ENCODE measurements around the gene CEP85L. TPM values are rescaled to one million over a fixed set of nuclear protein-coding genes. Genes with fewer than 3 reads are reported as not detected.
A peak's percentile ranks its signal among the peaks of the same experiment; 100 is the strongest.

Gene CEP85L
- total RNA-seq, 1 donor from 2014 or later = 19.3 TPM

DNA sequence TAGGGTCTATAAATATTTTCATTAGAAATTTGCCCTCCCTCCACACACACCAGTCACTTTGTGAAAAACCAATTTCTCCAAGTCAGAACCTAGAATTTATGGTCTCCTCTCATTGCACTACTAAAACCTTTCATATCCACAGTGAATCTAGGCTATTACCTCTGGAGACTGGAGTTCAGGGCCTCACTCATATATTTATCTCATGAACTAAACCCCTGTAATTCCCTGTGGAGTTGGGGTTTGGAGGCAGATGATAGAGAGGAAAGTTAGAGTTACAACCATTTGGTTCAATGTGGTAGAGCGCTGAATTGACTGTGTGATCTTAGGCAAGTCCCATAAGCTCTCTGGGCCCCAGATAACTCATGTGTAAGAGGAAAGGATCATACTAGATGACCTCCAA is 18.2 kb upstream of the CEP85L start:
- Mint-ChIP-seq H3K27me3 (ENCODE audit: low read depth, unreplicated experiment) (no peaks in the 10 kb centered on the region), H3K27ac (ENCODE audit: unreplicated experiment) (peak overlapping the region; percentile 42), H3K9me3 (ENCODE audit: unreplicated experiment) (no peaks in the 10 kb centered on the region), H3K36me3 (ENCODE audit: low read depth, unreplicated experiment) (no peaks in the 10 kb centered on the region), H3K4me3 (ENCODE audit: unreplicated experiment) (no peak overlapping the region), H3K4me1 (ENCODE audit: low read depth, unreplicated experiment) (peaks cover 19% of the 10 kb centered on the region)
- Histone ChIP-seq H3K9ac (ENCODE audit: low read length) (no peak overlapping the region), H3K4me1 (ENCODE audit: insufficient read depth, low read length) (peaks cover 18% of the 10 kb centered on the region), H4K20me1 (ENCODE audit: insufficient read depth, low read length) (peaks cover 17% of the 10 kb centered on the region), H3K79me2 (ENCODE audit: insufficient read depth, low read length) (peaks cover 41% of the 10 kb centered on the region), H3K4me2 (ENCODE audit: low read length) (peak overlapping the region; percentile 41), H3K27me3 (ENCODE audit: insufficient read depth, low read length) (no peaks in the 10 kb centered on the region), H3K27ac (ENCODE audit: low read depth, low read length) (no peak overlapping the region), H3K36me3 (ENCODE audit: insufficient read depth, low read length) (no peaks in the 10 kb centered on the region), H2AFZ (ENCODE audit: low read depth, low read length) (no peak overlapping the region), H3K4me3 (ENCODE audit: insufficient read depth, low read depth, low read length) (no peak overlapping the region), H3K9me3 (ENCODE audit: insufficient read depth, low read depth, low read length) (no peaks in the 10 kb centered on the region)
- no peak for DNase-seq (ENCODE audit: low read depth)
- FAIRE-seq = no peak
- TF ChIP-seq, protein P1, sequence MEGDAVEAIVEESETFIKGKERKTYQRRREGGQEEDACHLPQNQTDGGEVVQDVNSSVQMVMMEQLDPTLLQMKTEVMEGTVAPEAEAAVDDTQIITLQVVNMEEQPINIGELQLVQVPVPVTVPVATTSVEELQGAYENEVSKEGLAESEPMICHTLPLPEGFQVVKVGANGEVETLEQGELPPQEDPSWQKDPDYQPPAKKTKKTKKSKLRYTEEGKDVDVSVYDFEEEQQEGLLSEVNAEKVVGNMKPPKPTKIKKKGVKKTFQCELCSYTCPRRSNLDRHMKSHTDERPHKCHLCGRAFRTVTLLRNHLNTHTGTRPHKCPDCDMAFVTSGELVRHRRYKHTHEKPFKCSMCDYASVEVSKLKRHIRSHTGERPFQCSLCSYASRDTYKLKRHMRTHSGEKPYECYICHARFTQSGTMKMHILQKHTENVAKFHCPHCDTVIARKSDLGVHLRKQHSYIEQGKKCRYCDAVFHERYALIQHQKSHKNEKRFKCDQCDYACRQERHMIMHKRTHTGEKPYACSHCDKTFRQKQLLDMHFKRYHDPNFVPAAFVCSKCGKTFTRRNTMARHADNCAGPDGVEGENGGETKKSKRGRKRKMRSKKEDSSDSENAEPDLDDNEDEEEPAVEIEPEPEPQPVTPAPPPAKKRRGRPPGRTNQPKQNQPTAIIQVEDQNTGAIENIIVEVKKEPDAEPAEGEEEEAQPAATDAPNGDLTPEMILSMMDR (IDR thresholded peaks at IDR 0.05; ENCODE audit: insufficient read depth, low read depth, low read length) = no peak
- no peak for TF ChIP-seq EZH2 (IDR thresholded peaks at IDR 0.05; ENCODE audit: insufficient read depth, low read length)

DNA sequence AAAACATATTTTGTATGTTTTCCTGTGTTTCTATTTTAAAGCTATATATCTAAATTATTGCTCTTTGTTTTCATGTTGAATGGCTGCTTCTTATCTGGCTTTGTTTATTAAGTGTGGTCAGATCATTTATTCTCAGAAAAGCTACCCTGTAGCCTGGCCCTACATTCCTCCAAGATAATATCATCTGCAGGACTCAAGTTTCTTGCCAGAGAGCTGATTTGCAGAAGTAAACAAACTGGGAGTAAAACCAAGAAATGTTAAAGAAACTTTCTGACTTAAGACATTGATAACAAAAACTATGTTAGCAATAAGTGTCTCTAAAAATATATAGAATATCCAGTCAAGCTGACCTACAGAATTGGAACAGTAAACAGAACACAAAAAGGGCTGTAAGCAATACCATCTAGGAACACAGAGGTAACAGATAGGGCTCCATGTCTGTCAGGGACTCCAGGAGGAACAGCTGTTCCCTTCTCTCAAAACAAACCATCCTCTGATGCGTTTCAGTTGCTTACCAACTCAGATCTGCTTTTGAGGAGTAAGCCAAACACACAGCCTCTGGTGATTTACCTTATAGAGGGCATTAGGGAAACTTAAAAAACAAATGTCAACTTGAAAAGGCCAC is 17.5 kb upstream of the CEP85L start:
- Histone ChIP-seq H3K4me2 (ENCODE audit: low read length) (peak overlapping the region; percentile 41), H3K27me3 (ENCODE audit: insufficient read depth, low read length) (no peaks in the 10 kb centered on the region), H3K79me2 (ENCODE audit: insufficient read depth, low read length) (peaks cover 40% of the 10 kb centered on the region), H3K36me3 (ENCODE audit: insufficient read depth, low read length) (no peaks in the 10 kb centered on the region), H3K9me3 (ENCODE audit: insufficient read depth, low read depth, low read length) (no peaks in the 10 kb centered on the region), H4K20me1 (ENCODE audit: insufficient read depth, low read length) (peaks cover 17% of the 10 kb centered on the region), H3K4me3 (ENCODE audit: insufficient read depth, low read depth, low read length) (no peak overlapping the region), H3K9ac (ENCODE audit: low read length) (peak overlapping the region; percentile 11), H3K27ac (ENCODE audit: low read depth, low read length) (peak overlapping the region; percentile 41), H2AFZ (ENCODE audit: low read depth, low read length) (no peak overlapping the region), H3K4me1 (ENCODE audit: insufficient read depth, low read length) (peaks cover 18% of the 10 kb centered on the region)
- TF ChIP-seq, protein P1 (IDR thresholded peaks at IDR 0.05; ENCODE audit: insufficient read depth, low read depth, low read length) = no peak
- no peak for TF ChIP-seq EZH2 (IDR thresholded peaks at IDR 0.05; ENCODE audit: insufficient read depth, low read length)
- Mint-ChIP-seq H3K4me1 (ENCODE audit: low read depth, unreplicated experiment) (peaks cover 21% of the 10 kb centered on the region), H3K4me3 (ENCODE audit: unreplicated experiment) (no peak overlapping the region), H3K27ac (ENCODE audit: unreplicated experiment) (peak overlapping the region; percentile 42), H3K27me3 (ENCODE audit: low read depth, unreplicated experiment) (no peaks in the 10 kb centered on the region), H3K36me3 (ENCODE audit: low read depth, unreplicated experiment) (no peaks in the 10 kb centered on the region), H3K9me3 (ENCODE audit: unreplicated experiment) (no peaks in the 10 kb centered on the region)
- no peak for FAIRE-seq
- DNase-seq (ENCODE audit: low read depth) = peak; percentile 80

DNA sequence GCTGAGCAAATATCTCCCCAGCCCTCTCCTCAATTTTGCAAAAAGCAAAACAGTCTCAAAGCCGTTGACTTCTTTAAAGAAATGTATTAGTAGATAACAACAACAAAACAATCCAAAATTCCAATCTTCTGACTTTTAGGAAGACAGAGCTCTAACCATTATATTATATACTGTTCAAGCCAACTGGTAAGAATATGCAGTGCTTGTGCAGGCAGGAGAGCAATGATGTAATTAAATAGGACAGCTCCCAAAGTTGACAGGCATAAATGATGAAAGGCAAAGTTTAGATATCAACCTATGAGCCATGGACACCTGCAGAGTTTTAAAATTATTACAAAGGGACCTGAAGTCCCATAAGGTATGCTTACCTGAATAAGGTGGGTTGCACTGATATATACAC is 16.6 kb upstream of the CEP85L start:
- H3K79me2 ChIP-seq (ENCODE audit: insufficient read depth, low read length) = peaks cover 34% of the 10 kb centered on the region
- no peaks in the 10 kb centered on the region for H3K9me3 ChIP-seq (ENCODE audit: insufficient read depth, low read depth, low read length)
- Mint-ChIP-seq H3K27me3 (ENCODE audit: low read depth, unreplicated experiment) (no peaks in the 10 kb centered on the region), H3K27ac (ENCODE audit: unreplicated experiment) (peak overlapping the region; percentile 5), H3K4me1 (ENCODE audit: low read depth, unreplicated experiment) (peaks cover 21% of the 10 kb centered on the region), H3K36me3 (ENCODE audit: low read depth, unreplicated experiment) (no peaks in the 10 kb centered on the region), H3K9me3 (ENCODE audit: unreplicated experiment) (no peaks in the 10 kb centered on the region), H3K4me3 (ENCODE audit: unreplicated experiment) (no peak overlapping the region)
- H3K27me3 ChIP-seq (ENCODE audit: insufficient read depth, low read length) = no peaks in the 10 kb centered on the region
- DNase-seq (ENCODE audit: low read depth) = peak; percentile 23
- peaks cover 18% of the 10 kb centered on the region for H3K4me1 ChIP-seq (ENCODE audit: insufficient read depth, low read length)
- H3K27ac ChIP-seq (ENCODE audit: low read depth, low read length) = no peak overlapping the region
- no peaks in the 10 kb centered on the region for H3K36me3 ChIP-seq (ENCODE audit: insufficient read depth, low read length)
- FAIRE-seq = no peak
- H3K9ac ChIP-seq (ENCODE audit: low read length) = no peak overlapping the region
- TF ChIP-seq, protein P1 (IDR thresholded peaks at IDR 0.05; ENCODE audit: insufficient read depth, low read depth, low read length) = no peak
- TF ChIP-seq EZH2 (IDR thresholded peaks at IDR 0.05; ENCODE audit: insufficient read depth, low read length) = no peak
- H4K20me1 ChIP-seq (ENCODE audit: insufficient read depth, low read length) = peaks cover 17% of the 10 kb centered on the region
- H3K4me3 ChIP-seq (ENCODE audit: insufficient read depth, low read depth, low read length) = no peak overlapping the region
- no peak overlapping the region for H2AFZ ChIP-seq (ENCODE audit: low read depth, low read length)
- peak overlapping the region; percentile 37 for H3K4me2 ChIP-seq (ENCODE audit: low read length)
